SU-DHL-6 (cell line): ENCODE data around the gene LPGAT1.

Experiments
- CTCF ChIP-seq: fragments of 200-600 bp; sonication (generic); IDR thresholded peaks from one replicate; pipeline ENCODE4 v1.5.1; 2017; ENCODE audit warnings: antibody characterized with exemption, mild to moderate bottlenecking, low read length, moderate library complexity; ENCODE audit not compliant: insufficient read depth, poor library complexity, severe bottlenecking
- EZH2phosphoT487 ChIP-seq: fragments of 200-600 bp; sonication (generic), shearing (Covaris generic); conservative IDR thresholded peaks from 2 replicates; pipeline ENCODE4 v1.6.1; 2018; ENCODE audit warnings: mild to moderate bottlenecking, antibody characterized with exemption, low read length, moderate library complexity, mixed read lengths

GRCh38 chr1:211741116-211741515 is 89.4 kb downstream of the LPGAT1 start:
- no peak for TF ChIP-seq CTCF
- TF ChIP-seq EZH2phosphoT487: no peak
